Ascending aorta (tissue), 2 donors: ENCODE measurements around the gene ADAMTS19. TPM values are rescaled to one million over a fixed set of nuclear protein-coding genes. Genes with fewer than 3 reads are reported as not detected.

ENCODE experiments used
- DNase-seq, 2 donors: peaks; one replicate each; pipeline ENCODE4 v3.0.0-alpha.2; 2019; ENCODE audit warnings: low spot score in 2 of 2
- H3K27ac ChIP-seq, 2 donors: fragments of 200-600 bp; sonication (generic); one replicate each; pipeline ENCODE4 v1.5.1; 2016 to 2017; ENCODE audit warnings: mild to moderate bottlenecking in 1 of 2
- H3K27me3 ChIP-seq: fragments of 200-600 bp; sonication (generic); one replicate; pipeline ENCODE4 v1.5.1; 2017
- H3K36me3 ChIP-seq, 2 donors: fragments of 200-600 bp; sonication (generic); one replicate each; pipeline ENCODE4 v1.5.1; 2016
- H3K4me1 ChIP-seq, 2 donors: fragments of 200-600 bp; sonication (generic); one replicate each; pipeline ENCODE4 v1.5.1; 2016 to 2017; ENCODE audit warnings: mild to moderate bottlenecking in 1 of 2
- H3K4me3 ChIP-seq, 2 donors: fragments of 200-600 bp; sonication (generic); one replicate each; pipeline ENCODE4 v1.5.1; 2016 to 2017; ENCODE audit warnings: mild to moderate bottlenecking in 1 of 2
- H3K9me3 ChIP-seq, 2 donors: fragments of 200-600 bp; sonication (generic); one replicate each; pipeline ENCODE4 v1.5.1; 2016
- CTCF ChIP-seq, 3 experiments: fragments of 200-600 bp in 2 of 3; fragments of 450-650 bp in 1 of 3; sonication (generic) in 2 of 3; IDR thresholded peaks; one replicate each; pipeline ENCODE4 v1.5.1; 2016 to 2019; ENCODE audit warnings: antibody characterized with exemption in 3 of 3, mild to moderate bottlenecking in 1 of 3, moderate library complexity in 1 of 3
- intact Hi-C: fragments of 100-400 bp; cut with DNase I; formaldehyde crosslinking; loops from one replicate; pipeline ENCODE4 v1.15.1; 2023
- total RNA-seq: library from RNA; depleted of rRNA; stranded (reverse); fragments of >200 nt; gene quantifications from one replicate; pipeline ENCODE4 v1.1.0, GENCODE V29; 2016

ADAMTS19 gene
- total RNA-seq, 1 donor from 2014 or later = 0.32 TPM

- H3K4me3 ChIP-seq = no peak overlapping the region
- no peak for DNase-seq
Observed at GRCh38 chr5:129687941-129688340, 227.8 kb downstream of the ADAMTS19 start.

GRCh38 chr5:129689045-129689444 is 228.9 kb downstream of the ADAMTS19 start:
- H3K4me1 ChIP-seq = no peaks in the 10 kb centered on the region
- no peak overlapping the region for H3K27ac ChIP-seq
- no peak for TF ChIP-seq CTCF (IDR thresholded peaks at IDR 0.05)
- no peaks in the 10 kb centered on the region for H3K27me3 ChIP-seq
- H3K9me3 ChIP-seq = no peaks in the 10 kb centered on the region
- intact Hi-C loops = no loop called here
- no peak for DNase-seq
- no peak overlapping the region for H3K4me3 ChIP-seq
- H3K36me3 ChIP-seq = no peaks in the 10 kb centered on the region

More at GRCh38 chr5:129687941-129688340, 227.8 kb downstream of the ADAMTS19 start:
- no peaks in the 10 kb centered on the region for H3K4me1 ChIP-seq
- intact Hi-C loops = no loop called here
- no peak overlapping the region for H3K27ac ChIP-seq
- H3K9me3 ChIP-seq = no peaks in the 10 kb centered on the region
- H3K27me3 ChIP-seq = no peaks in the 10 kb centered on the region
- no peak for TF ChIP-seq CTCF (IDR thresholded peaks at IDR 0.05)
- no peaks in the 10 kb centered on the region for H3K36me3 ChIP-seq

- Histone ChIP-seq H3K4me1 (no peaks in the 10 kb centered on the region), H3K27ac (no peak overlapping the region), H3K36me3 (no peaks in the 10 kb centered on the region), H3K4me3 (no peak overlapping the region), H3K9me3 (no peaks in the 10 kb centered on the region), H3K27me3 (no peaks in the 10 kb centered on the region)
- DNase-seq = no peak
- TF ChIP-seq CTCF (IDR thresholded peaks at IDR 0.05) = no peak
- intact Hi-C loops = no loop called here
Observed at GRCh38 chr5:129691220-129691619, 231.1 kb downstream of the ADAMTS19 start.

- H3K36me3 ChIP-seq = no peaks in the 10 kb centered on the region
- no peak for TF ChIP-seq CTCF (IDR thresholded peaks at IDR 0.05)
- H3K27me3 ChIP-seq = no peaks in the 10 kb centered on the region
- DNase-seq = no peak
- no peaks in the 10 kb centered on the region for H3K4me1 ChIP-seq
- H3K4me3 ChIP-seq = no peak overlapping the region
- no peaks in the 10 kb centered on the region for H3K9me3 ChIP-seq
- intact Hi-C loops = no loop called here
- H3K27ac ChIP-seq = no peak overlapping the region
Observed at GRCh38 chr5:129696636-129697035, 236.5 kb downstream of the ADAMTS19 start.

- H3K27ac ChIP-seq = no peak overlapping the region
- H3K27me3 ChIP-seq = no peaks in the 10 kb centered on the region
- H3K4me3 ChIP-seq = no peak overlapping the region
- no peak for DNase-seq
- intact Hi-C loops = no loop called here
- no peaks in the 10 kb centered on the region for H3K4me1 ChIP-seq
- H3K36me3 ChIP-seq = no peaks in the 10 kb centered on the region
- no peak for TF ChIP-seq CTCF (IDR thresholded peaks at IDR 0.05)
- H3K9me3 ChIP-seq = no peaks in the 10 kb centered on the region
Observed at GRCh38 chr5:129698661-129699060, 238.6 kb downstream of the ADAMTS19 start.

- no peak for TF ChIP-seq CTCF (IDR thresholded peaks at IDR 0.05)
- intact Hi-C loops = no loop called here
- no peaks in the 10 kb centered on the region for H3K36me3 ChIP-seq
- H3K4me3 ChIP-seq = no peak overlapping the region
- no peak overlapping the region for H3K27ac ChIP-seq
- no peaks in the 10 kb centered on the region for H3K4me1 ChIP-seq
- DNase-seq = no peak
- no peaks in the 10 kb centered on the region for H3K27me3 ChIP-seq
- H3K9me3 ChIP-seq = no peaks in the 10 kb centered on the region
Observed at GRCh38 chr5:129716235-129716634, 256.1 kb downstream of the ADAMTS19 start.
